GM18507 (cell line): ENCODE results near the gene BIN2.
A peak's percentile ranks its signal among the peaks of the same experiment; 100 is the strongest.
"Not testable (repeated sequence)": the region's sequence is repeated elsewhere in the genome, so short reads cannot be mapped to it uniquely, and the experiment has no call there.

Experiments used
- DNase-seq: peaks from one replicate; pipeline ENCODE4 v3.0.0; 2011; ENCODE audit warnings: low read depth; ENCODE audit not compliant: insufficient read length; ENCODE audit errors: extremely low spot score
- FAIRE-seq: peaks from 2 replicates; lab custom pipeline; 2011; peaks lifted over from hg19 to GRCh38; lab: Jason Lieb, UNC

The BIN2 gene

DNA sequence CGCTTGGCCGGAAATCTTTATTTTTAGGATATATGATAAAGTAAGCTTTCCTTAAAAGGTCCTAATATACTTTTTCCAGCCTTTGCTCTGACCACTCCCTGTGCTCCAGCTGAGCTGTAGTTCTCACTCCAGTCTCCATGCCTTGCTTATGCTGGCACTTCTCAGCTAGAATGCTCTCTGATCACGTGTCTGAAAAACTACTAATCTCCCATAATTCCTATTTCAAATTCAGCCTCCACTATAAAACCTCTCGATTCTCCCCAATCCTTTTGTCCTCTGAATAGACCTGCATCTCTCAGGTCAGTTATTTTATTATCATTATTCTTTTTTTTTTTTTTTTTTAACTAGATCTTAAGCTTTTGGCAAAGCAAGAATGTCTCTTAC is 3.7 kb downstream of the BIN2 start:
- DNase-seq, result no peak
- FAIRE-seq, result no peak

DNA sequence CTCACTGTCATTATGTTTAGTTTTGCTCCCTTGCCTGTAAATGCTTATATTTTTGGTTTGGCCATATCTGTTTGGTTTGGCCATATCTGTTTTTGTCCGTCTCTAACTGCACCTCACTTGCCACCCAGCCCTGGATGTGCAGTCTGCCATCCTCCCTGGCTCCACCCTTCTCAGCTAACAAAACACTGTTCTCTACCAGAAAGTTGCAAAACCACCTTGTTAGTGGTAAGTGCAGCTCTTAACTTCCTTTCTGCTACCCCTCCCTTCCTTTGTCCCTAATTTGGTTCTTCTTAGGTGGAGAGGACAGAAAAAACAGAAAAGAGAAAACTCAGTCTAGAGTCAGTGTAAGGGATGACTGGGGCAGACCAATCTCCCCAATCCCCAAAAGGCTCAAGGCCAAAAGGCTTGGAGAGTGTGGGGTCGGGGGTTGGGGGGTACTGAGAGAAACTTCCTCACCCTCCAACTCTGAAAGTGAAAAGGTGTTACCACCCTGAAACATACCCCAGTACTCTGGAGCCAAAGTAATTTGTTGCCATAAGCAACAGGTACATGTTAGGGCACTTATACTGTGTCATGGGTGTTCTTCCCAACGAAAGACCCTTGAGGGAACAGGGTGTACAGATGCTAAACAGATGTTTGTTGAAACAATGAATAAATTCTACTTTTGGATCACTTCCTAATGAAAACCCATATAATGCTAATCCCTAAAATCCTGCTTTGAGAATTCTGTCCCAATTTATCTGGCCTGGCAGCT is 5.0 kb downstream of the BIN2 start:
- FAIRE-seq (peak; percentile 46), DNase-seq (no peak)

DNA sequence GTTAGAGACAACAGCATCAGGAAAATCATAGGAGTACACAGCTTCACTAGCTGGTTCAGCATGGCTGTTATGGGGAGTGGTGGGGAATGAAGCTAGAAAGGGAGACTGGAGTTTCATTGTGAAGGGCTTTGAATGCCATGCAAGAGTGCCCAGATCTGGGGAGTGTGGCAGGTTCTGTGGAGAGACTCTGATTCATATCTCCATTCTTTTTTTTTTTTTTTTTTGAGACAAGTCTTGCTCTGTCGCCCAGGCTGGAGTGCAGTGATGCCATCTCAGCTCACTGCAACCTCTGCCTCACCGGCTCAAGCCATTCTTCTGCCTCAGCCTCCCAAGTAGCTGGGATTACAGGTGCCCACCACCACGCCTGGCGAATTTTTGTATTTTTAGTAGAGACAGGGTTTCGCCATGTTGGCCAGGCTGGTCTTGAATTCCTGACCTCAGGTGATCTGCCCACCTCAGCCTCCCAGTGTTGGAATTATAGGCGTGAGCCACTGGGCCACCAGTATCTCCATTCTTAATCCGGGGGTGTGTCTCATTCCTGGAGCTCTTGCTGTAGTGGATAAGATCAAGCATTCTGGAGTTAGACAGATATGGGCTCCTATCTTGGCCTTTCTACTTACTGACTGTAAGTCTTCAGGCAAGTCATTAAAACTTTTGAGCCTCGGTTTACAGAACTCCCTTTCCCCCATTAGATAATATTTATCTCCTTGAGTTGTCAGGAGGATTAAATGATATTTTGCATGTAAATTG is 5.7 kb downstream of the BIN2 start:
- not testable (repeated sequence) for DNase-seq, FAIRE-seq

DNA sequence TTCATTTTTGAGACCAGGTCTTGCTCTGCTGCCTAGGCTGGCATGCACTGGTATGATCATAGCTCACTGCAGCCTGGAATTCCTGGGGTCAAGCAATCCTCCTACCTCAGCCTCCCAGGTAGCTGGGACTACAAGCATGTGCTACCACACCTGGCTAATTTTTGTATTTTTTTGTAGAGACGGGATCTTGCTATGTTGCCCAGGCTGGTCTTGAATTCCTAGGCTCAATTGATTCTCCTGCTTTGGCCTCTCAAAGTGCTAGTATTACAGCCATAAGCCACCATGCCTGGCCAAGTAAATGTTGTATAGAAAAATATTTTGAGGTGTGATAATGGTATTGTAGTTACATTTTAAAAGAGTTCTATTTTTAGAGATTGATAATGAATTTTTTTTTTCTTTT is 12.6 kb downstream of the BIN2 start:
- FAIRE-seq, result no peak
- no peak for DNase-seq

DNA sequence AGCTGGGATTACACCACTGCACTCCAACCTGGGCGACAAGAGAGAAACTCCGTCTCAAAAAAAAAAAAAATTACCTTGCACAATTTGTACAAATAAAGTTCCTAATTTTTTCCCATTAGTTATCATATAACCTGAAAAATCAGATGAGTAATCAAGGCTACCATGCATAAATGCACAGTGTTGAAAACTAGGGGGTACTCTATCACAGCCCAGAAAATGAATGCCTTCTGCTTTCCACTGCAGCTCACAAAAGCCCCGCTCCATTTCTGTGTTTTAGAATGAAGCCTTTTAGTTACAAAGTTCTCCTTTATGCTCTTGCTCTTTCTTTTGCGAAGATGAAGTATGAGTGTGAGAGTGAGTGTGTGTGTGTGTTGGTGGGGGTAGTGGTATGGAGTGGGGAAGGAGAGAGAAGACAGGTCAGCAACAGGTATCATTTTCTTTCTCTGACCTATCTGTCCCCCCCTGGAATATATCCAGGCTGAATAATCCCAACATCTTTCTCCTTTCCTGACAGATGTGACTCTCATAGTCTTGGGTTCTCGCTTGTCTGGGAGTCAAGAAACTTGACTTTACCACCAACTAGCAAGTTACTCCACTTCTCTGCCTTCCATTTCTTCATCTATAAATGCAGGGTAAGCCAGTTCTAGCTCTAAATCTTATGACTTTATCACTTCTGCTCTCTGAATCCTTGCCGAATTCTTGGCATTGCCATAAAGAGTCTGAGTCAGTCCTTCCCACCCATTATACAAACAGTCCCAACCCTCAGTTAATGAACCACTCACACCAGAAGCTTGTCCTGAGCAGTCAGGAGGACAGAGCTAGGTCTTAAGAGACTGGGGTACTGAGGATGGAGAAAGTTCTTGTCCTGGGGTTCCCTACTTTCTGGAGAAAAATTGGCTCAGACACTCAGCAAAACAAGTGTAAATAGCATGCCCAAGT is 16.1 kb downstream of the BIN2 start:
- DNase-seq (no peak), FAIRE-seq (no peak)

DNA sequence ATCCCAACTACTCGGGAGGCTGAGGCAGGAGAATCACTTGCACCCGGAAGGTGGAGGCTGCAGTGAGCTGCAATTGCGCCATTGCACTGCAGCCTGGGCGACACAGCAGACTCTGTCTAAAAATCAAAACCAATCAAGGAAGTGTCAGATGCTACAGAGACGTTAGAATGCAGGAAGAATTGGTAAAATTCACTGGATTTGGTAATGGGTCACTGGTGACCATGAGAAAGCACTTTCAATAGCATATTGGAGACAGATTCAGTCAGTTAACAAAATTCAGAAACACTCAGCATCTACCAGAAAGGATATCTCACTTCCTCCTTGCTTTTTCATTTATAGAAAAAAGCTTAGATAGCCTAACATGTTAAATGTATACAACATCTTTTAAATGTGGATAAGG is 17.5 kb downstream of the BIN2 start:
- FAIRE-seq (no peak), DNase-seq (no peak)

DNA sequence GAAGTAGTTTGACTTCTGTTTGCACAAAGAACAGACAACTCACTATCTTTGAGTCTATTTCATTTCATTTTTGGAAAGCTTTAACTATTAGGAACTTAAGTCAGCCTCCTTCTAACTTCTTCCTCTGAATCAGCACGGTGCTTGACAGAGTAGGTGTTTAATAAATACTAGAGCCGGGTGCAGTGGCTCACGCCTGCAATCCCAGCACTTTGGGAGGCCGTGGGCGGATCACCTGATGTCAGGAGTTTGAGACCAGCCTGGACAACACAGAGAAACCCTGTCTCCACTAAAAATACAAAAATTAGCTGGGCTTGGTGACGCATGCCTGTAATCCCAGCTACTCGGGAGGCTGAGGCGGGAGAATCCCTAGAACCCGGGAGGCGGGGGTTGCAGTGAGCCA is 23.2 kb downstream of the BIN2 start:
- not testable (repeated sequence) for FAIRE-seq, DNase-seq

DNA sequence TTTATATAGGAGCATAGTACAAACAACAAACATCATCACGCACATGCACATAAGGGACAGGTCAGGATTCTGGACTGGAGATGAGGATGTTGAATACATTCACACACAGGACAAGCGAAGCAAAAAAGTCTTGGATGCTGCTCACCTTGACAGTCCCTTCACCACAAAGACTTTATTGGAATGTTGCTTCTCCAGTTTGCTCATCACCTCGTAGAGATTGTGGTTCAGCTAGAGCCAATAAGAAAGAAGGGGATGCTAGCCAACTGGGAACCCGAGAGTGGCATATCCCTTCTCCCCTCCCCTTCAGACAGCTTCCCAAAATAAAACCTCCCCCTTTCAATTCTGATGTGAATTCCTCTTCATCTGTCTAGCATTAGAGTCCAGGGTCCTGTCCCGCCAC is 28.3 kb downstream of the BIN2 start:
- FAIRE-seq (no peak), DNase-seq (no peak)

DNA sequence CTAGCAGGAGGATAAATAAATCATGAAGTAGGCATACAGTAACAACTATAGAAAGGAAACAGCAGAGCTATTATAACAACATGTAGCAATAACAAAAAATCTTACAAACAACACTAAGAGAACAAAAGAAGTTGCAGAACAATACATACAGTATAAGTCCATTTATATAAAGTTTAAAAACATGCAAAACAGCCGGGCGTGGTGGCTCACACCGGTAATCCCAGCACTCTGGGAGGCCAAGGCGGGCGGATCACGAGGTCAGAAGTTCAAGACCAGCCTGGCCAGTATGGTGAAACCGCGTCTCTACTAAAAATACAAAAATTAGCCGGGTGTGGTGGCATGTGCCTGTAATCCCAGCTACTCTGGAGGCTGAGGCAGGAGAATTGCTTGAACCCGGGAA is 29.9 kb downstream of the BIN2 start:
- DNase-seq, FAIRE-seq: not testable (repeated sequence)

DNA sequence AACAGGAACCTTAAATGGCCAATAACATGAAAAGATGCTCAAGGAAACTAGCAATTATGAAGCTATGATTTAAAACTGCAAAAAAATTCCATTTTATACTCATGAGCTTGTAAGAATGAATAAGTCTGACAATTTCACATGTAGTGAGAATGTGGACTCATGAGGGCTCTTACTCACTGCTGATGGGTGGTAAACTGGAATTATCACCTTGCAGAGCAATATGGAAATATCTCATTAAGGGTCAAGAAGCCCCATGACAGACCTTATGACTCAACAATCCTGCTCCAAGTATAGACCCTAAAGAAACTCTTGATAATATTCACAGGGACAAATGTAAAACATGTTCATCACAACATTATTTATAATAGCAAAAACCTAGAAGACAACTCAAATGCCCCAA is 30.3 kb downstream of the BIN2 start:
- FAIRE-seq (no peak), DNase-seq (no peak)

DNA sequence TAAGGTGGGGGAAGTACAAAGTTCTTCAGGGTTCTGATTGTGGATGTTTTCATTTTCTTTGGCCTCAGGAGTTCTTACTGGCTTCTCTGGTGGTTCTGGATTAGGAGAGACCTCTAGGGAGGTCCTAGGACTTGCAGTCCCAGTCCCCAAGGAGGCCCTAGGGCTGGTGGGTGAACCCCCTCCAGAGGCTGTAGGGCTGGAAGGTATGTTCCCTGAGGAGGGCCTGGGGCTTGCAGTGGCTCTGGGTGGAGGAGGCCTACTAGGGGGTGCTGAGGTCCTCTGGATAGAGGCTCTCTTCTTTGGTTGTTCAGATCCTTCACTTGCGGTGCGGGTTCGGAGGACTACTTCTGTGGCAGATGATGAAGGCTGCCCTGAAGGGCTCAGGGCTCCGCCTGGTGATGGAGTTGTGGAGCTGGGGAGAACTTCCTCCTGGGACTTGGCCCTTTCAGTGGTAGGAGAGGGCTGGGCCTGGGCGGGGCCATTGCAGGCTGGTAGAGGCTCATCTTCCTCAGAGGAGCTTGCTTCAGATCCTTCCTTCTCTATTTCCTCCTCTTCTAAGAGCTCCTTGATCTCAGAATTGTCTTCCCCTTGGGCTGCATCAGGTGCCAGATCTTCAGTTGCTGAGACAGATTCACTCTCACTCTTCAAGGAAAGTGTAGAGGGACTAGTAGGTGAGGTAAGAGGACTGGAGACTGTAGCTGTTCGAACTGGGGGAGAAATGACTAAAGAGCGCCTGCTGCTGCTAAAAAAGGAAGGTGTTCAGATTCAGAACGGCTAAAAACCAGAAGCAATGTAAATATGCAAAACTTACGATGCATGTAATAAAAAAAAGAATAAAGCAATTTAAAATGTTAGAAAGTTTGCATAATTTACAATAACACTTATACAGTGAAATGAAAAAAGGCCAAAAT is 32.1 kb downstream of the BIN2 start:
- FAIRE-seq, result peak; percentile 15
- not testable (repeated sequence) for DNase-seq

DNA sequence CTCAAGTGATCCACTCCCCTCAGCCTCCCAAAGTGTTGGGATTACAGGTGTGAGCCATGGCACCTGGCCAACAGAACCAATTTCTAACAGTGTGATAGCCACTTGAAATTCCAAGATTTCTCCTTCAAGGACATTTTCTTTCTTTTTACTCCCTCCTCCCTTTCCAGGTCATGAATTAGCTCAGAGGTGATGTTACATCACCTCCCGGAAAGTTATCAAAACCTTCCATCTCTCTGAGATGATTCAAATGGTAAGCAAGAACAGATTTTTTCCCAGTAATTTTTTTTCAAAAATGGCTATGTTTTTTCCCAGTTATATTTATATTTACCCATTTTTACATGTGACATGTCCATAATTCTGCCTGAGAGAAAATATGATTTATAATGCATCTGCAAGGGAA is 38.1 kb downstream of the BIN2 start:
- FAIRE-seq, result no peak
- DNase-seq, result no peak

DNA sequence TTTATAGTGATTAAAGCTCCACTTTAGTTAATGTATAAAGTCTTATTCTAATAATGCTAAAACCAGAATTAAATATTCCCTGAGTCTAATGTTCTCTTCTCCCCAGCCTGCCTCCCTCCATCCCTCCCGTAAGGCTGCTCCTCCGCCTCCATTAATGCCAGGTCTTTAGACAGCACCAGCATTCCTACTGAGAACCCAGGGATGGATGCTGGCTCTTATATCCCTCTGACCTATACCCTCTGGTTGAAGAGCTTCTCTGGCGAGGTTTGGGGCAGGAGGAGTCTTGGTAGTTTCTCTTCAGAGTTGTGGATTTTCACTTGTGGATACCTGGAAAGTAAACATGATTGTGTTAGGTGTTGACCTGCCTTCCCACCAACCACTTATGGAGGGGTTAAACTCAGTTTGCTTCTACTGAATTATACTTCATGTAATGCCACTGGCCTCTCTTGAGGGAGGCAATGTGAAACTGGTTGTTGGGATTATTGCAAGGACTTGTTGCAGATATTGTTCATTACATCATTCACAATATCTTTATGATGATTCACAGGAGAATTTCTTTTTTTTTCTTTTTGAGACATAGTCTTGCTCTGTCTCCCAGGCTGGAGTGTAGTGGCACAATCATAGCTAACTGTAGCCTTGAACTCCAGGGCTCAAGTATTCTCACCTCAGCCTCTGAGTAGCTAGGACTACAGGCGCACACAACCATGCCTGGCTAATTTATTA is 42.6 kb downstream of the BIN2 start:
- DNase-seq (no peak), FAIRE-seq (no peak)

DNA sequence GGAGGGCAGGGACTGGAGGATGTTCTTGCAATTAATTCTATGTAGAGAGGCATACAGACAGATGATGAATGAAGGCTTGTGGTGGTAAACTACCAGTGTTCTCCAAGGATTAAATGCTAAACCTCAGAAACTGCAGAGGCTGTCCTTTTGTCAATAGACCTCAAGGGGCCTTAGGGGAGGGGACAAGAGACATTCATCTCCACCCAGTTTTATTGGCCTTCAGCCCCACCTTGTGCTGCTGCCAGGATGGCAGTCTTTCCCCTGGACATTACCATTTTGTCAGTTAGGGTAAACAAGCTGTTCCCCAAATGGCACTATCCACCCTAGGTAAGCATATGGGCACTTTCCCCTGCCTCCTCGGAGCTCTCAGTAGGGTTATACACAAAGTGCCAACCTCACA is 48.9 kb downstream of the BIN2 start:
- FAIRE-seq, result no peak
- no peak for DNase-seq

DNA sequence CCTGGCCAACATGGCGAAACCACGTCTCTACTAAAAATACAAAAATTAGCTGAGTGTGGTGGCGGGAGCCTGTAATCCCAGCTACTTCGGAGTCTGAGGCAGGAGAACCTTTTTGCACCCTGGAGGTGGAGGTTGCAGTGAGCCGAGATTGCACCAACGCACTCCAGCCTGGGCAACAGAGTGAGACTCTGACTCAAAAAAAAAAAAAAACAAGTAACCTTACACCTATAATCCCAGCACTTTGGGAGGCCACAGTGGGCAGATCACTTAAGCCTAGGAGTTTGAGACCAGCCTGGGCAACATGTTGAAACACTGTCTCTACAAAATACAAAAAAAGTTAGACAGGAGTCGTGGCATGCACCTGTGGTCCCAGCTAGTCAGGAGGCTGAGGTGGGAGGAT is 51.2 kb downstream of the BIN2 start:
- not testable (repeated sequence) for DNase-seq, FAIRE-seq

DNA sequence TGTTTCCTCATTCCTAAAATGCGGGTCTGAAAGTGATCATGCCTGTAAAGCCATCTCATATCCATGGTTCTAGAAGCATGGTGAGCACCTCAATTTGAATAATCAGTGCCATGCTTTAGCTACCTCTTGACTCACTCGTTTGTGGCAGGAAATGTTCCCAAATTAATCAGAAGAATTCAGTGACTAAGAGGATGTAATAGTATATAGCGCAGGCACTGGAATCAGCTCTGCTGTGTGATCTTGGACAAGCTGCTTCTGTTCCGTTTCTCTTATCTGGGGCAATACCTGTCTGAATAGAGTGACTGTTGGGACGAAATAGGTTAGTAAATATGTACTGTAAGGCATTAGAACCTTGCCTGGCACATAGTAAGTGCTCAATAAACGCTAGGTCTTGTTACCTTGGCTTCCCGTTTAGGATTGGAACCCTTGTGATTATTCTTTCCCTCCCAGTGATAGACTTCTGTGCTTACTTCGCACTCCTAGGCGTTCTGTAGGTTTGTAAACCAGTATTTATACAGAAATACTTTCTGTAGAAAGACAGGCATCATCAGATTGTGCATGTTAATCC is 52.9 kb downstream of the BIN2 start:
- FAIRE-seq, result no peak
- DNase-seq, result no peak

DNA sequence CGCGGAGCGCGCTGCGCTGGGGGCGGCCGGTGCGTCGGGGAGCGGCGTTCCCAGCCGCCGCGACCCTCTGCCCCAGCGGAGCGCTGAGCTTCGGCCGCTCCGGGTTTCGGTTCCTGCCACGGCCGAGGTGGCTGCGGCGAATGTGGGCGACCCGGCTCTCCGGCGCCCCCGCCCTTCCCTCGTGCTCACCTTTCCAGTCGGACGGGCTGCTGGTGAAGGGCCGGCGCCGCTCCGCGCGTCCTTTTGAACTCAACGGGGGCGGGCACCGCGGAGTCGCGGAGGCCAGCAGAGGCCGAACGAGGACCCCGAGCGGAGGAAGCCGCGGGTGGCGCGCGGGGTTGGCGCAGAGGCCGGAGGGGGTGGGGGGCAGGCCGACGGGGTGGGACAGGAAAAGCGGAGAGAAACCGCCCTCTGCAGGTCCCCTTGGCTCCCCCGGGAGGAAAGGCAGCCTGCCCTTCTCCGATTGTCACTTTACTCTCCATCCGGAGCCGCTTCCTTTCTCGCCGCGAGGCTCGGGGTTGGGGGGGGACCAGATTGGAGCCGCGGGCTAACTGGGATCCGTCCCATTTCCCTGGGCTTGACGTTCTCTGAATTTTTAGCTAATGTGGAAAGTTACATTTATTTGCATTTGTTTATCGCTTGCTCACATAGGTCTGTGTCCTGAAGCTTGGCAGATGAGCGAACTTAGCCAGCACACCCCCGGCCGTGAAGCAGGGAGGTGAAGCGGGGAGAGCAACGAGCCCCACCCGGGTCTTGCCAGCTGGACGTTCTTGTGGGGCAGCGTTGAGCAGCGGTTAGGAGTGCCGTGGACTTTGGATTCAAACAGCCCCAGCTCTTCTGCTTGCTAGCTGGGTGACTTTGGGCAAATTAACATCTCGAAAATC is 53.7 kb downstream of the BIN2 start, which contains the start of gene SMAGP:
Gene SMAGP (minus strand): TSS at position 349 of the 884 bp plus-strand sequence. CDS start 1,137 bp downstream, outside the sequence.
- peak; percentile 55 for DNase-seq
- FAIRE-seq, result peak; percentile 54
